GM12878 (cell line): ENCODE data around the gene TRIM54. TPM values are rescaled to one million over a fixed set of nuclear protein-coding genes. Genes with fewer than 3 reads are reported as not detected.

Experiments used
- CTCF ChIP-seq, 3 experiments: IDR thresholded peaks in 2 of 3; conservative IDR thresholded peaks in 1 of 3; 2 replicates each; pipeline ENCODE4 v1.5.1; 2011; ENCODE audit warnings: low read depth in 3 of 3, low read length in 3 of 3, mild to moderate bottlenecking in 3 of 3, control low read depth in 2 of 3, moderate library complexity in 2 of 3, inconsistent platforms in 1 of 3, mixed read lengths in 1 of 3; ENCODE audit not compliant: control insufficient read depth in 2 of 3, insufficient read depth in 1 of 3; ENCODE audit errors: extremely low read depth in 1 of 3
- EP300 ChIP-seq, 2 experiments: fragments of 150-350 bp in 1 of 2; IDR thresholded peaks; 2 replicates each; pipeline ENCODE4 v1.6.1; 2011 to 2012; ENCODE audit warnings: low read depth in 2 of 2, low read length in 2 of 2, borderline replicate concordance in 1 of 2, improper control_type of control experiment in 1 of 2, inconsistent platforms in 1 of 2; ENCODE audit not compliant: control insufficient read depth in 1 of 2
- FOS ChIP-seq: IDR thresholded peaks from 3 replicates; pipeline ENCODE4 v1.6.1; 2011; ENCODE audit warnings: borderline replicate concordance; ENCODE audit not compliant: insufficient read length; ENCODE audit errors: extremely low read depth
- FOXK2 ChIP-seq: fragments of 450-650 bp; IDR thresholded peaks from 2 replicates; pipeline ENCODE4 v1.6.1; 2017; ENCODE audit warnings: mild to moderate bottlenecking, moderate library complexity
- FOXM1 ChIP-seq: IDR thresholded peaks from 2 replicates; pipeline ENCODE4 v1.6.1; 2012; ENCODE audit warnings: low read depth, mild to moderate bottlenecking, inconsistent platforms, low read length, moderate library complexity
- GATAD2B ChIP-seq: fragments of 450-650 bp; conservative IDR thresholded peaks from 2 replicates; pipeline ENCODE4 v1.6.1; 2017; ENCODE audit warnings: low read depth, mild to moderate bottlenecking, moderate library complexity
- HDGF ChIP-seq: fragments of 450-650 bp; IDR thresholded peaks from 2 replicates; pipeline ENCODE4 v1.6.1; 2016; ENCODE audit warnings: antibody characterized with exemption
- IRF3 ChIP-seq: fragments of 450-650 bp; IDR thresholded peaks from 2 replicates; pipeline ENCODE4 v1.6.1; 2014; ENCODE audit warnings: mild to moderate bottlenecking
- NR2C2 ChIP-seq: IDR thresholded peaks from 2 replicates; pipeline ENCODE4 v1.6.1; 2011; ENCODE audit warnings: borderline replicate concordance, low read depth; ENCODE audit not compliant: control insufficient read depth, insufficient read length
- RAD51 ChIP-seq: fragments of 450-650 bp; IDR thresholded peaks from 2 replicates; pipeline ENCODE4 v1.6.1; 2016; ENCODE audit warnings: moderate library complexity, mild to moderate bottlenecking, inconsistent platforms
- RELA ChIP-seq: fragments of 450-650 bp; IDR thresholded peaks from 2 replicates; pipeline ENCODE4 v1.8.0; 2014; ENCODE audit warnings: borderline replicate concordance; ENCODE audit not compliant: partially characterized antibody
- SMAD5 ChIP-seq: IDR thresholded peaks from 2 replicates; pipeline ENCODE4 v1.6.1; 2016; ENCODE audit warnings: antibody characterized with exemption, low read depth
- SUZ12 ChIP-seq: fragments of 200-600 bp; sonication (generic); IDR thresholded peaks from one replicate; pipeline ENCODE4 v1.6.1; 2018; ENCODE audit warnings: antibody characterized with exemption, mild to moderate bottlenecking; ENCODE audit not compliant: unreplicated experiment
- TAF1 ChIP-seq: IDR thresholded peaks from 2 replicates; pipeline ENCODE4 v1.6.1; 2011; ENCODE audit warnings: mild to moderate bottlenecking, low read depth, low read length, borderline replicate concordance
- TCF12 ChIP-seq: IDR thresholded peaks from 2 replicates; pipeline ENCODE4 v1.6.1; 2011; ENCODE audit warnings: low read depth, mild to moderate bottlenecking, low read length
- TCF7 ChIP-seq: IDR thresholded peaks from 2 replicates; pipeline ENCODE4 v1.6.1; 2014; ENCODE audit warnings: antibody characterized with exemption, borderline replicate concordance
- ZBED1 ChIP-seq: IDR thresholded peaks from 2 replicates; pipeline ENCODE4 v1.6.1; 2016; ENCODE audit warnings: borderline replicate concordance
- polyA plus RNA-seq, 11 experiments: library from polyadenylated mRNA; depleted of rRNA in 4 of 11; unstranded in 6 of 11; stranded (reverse) in 5 of 11; fragments of >200 nt; fragmentation: Nextera tagmentation in 4 of 11; fragmentation: Illumina TruSeq in 1 of 11; extraction: Ambion mirVana in 4 of 11; extraction: Trizol in 1 of 11; gene quantifications; 1 replicate in 1 of 11; 2 replicates in 10 of 11; pipeline versions ENCODE4 v1.2.1 to v1.2.3, GENCODE V29; 2011 to 2016; ENCODE audit warnings: inconsistent platforms in 2 of 11, missing spikeins in 2 of 11, low read depth in 1 of 11
- total RNA-seq, 4 experiments: library from RNA; depleted of rRNA in 3 of 4; stranded (reverse); fragments of >200 nt in 3 of 4; fragmentation: Illumina TruSeq in 1 of 4; extraction: Trizol in 1 of 4; gene quantifications; 2 replicates each; pipeline versions ENCODE4 v1.2.1 to v1.2.3, GENCODE V29; 2013 to 2021
- TF ChIP-seq, protein P1 (sequence below): fragments of 150-350 bp; IDR thresholded peaks from 2 replicates; pipeline ENCODE4 v1.6.1; 2016; ENCODE audit warnings: low read depth, low read length
- TF ChIP-seq, protein P2 (sequence below): IDR thresholded peaks from 2 replicates; pipeline ENCODE4 v1.6.1; 2012; ENCODE audit warnings: low read depth, low read length, improper control_type of control experiment
- TF ChIP-seq, protein P3 (sequence below): fragments of 450-650 bp; conservative IDR thresholded peaks from 2 replicates; pipeline ENCODE4 v1.6.1; 2017; ENCODE audit warnings: mild to moderate bottlenecking, moderate library complexity

Gene TRIM54
- total and polyA plus RNA-seq, 10 of the 15 experiments (the other 5 are each of a cell fraction or from before 2014, with no cell fraction given) = 0.03 to 0.08 TPM; not detected in 8

GRCh38 chr2:27356382-27357181, 74.4 kb downstream of the TRIM54 start, which contains the start of gene GTF3C2 (continued):
- no peak for TF ChIP-seq ZBED1
- TF ChIP-seq, protein P1, sequence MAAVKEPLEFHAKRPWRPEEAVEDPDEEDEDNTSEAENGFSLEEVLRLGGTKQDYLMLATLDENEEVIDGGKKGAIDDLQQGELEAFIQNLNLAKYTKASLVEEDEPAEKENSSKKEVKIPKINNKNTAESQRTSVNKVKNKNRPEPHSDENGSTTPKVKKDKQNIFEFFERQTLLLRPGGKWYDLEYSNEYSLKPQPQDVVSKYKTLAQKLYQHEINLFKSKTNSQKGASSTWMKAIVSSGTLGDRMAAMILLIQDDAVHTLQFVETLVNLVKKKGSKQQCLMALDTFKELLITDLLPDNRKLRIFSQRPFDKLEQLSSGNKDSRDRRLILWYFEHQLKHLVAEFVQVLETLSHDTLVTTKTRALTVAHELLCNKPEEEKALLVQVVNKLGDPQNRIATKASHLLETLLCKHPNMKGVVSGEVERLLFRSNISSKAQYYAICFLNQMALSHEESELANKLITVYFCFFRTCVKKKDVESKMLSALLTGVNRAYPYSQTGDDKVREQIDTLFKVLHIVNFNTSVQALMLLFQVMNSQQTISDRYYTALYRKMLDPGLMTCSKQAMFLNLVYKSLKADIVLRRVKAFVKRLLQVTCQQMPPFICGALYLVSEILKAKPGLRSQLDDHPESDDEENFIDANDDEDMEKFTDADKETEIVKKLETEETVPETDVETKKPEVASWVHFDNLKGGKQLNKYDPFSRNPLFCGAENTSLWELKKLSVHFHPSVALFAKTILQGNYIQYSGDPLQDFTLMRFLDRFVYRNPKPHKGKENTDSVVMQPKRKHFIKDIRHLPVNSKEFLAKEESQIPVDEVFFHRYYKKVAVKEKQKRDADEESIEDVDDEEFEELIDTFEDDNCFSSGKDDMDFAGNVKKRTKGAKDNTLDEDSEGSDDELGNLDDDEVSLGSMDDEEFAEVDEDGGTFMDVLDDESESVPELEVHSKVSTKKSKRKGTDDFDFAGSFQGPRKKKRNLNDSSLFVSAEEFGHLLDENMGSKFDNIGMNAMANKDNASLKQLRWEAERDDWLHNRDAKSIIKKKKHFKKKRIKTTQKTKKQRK = no peak
- no peak for TF ChIP-seq FOXM1
- no peak for TF ChIP-seq TCF7
- TF ChIP-seq TAF1 = peak; percentile 69; the same call in 1 of the 2 replicates
- TF ChIP-seq EP300 (IDR thresholded peaks at IDR 0.05; ENCODE audit: borderline replicate concordance in 1 of 2, control insufficient read depth in 1 of 2, low read depth in 2 of 2, low read length in 2 of 2) = no peak
- TF ChIP-seq, protein P2, sequence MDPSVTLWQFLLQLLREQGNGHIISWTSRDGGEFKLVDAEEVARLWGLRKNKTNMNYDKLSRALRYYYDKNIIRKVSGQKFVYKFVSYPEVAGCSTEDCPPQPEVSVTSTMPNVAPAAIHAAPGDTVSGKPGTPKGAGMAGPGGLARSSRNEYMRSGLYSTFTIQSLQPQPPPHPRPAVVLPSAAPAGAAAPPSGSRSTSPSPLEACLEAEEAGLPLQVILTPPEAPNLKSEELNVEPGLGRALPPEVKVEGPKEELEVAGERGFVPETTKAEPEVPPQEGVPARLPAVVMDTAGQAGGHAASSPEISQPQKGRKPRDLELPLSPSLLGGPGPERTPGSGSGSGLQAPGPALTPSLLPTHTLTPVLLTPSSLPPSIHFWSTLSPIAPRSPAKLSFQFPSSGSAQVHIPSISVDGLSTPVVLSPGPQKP = peak; percentile 75
- TF ChIP-seq SUZ12 = no peak
- TF ChIP-seq FOXK2 = peak; percentile 95
- peak; percentile 65 for TF ChIP-seq GATAD2B
- no peak for TF ChIP-seq FOS
- TF ChIP-seq, protein P3, sequence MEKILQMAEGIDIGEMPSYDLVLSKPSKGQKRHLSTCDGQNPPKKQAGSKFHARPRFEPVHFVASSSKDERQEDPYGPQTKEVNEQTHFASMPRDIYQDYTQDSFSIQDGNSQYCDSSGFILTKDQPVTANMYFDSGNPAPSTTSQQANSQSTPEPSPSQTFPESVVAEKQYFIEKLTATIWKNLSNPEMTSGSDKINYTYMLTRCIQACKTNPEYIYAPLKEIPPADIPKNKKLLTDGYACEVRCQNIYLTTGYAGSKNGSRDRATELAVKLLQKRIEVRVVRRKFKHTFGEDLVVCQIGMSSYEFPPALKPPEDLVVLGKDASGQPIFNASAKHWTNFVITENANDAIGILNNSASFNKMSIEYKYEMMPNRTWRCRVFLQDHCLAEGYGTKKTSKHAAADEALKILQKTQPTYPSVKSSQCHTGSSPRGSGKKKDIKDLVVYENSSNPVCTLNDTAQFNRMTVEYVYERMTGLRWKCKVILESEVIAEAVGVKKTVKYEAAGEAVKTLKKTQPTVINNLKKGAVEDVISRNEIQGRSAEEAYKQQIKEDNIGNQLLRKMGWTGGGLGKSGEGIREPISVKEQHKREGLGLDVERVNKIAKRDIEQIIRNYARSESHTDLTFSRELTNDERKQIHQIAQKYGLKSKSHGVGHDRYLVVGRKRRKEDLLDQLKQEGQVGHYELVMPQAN = peak; percentile 96; the same call in 1 of the 2 replicates
- no peak for TF ChIP-seq NR2C2
- TF ChIP-seq SMAD5 = no peak
- peak; percentile 52 for TF ChIP-seq RELA
- no peak for TF ChIP-seq HDGF
- no peak for TF ChIP-seq IRF3
- TF ChIP-seq CTCF (IDR thresholded peaks at IDR 0.05 in 2 of 3, conservative IDR thresholded peaks at IDR 0.05 in 1 of 3; ENCODE audit: control insufficient read depth in 2 of 3, extremely low read depth in 1 of 3, insufficient read depth in 1 of 3, low read depth in 3 of 3, low read length in 3 of 3) = no peak
- 0 out of 2 replicates have a peak, but pooled peaks have one; percentile 15 for TF ChIP-seq TCF12
- peak; percentile 73; the same call in 1 of the 2 replicates for TF ChIP-seq RAD51
